HG02970 (cell line): ENCODE results near the gene SP8.
A peak's percentile ranks its signal among the peaks of the same experiment; 100 is the strongest.
"Not testable (repeated sequence)": the region's sequence is repeated elsewhere in the genome, so short reads cannot be mapped to it uniquely, and the experiment has no call there.

Experiments used
- ATAC-seq: cut with Tn5 transposase; IDR thresholded peaks from one replicate; pipeline ENCODE4 v1.9.1; 2021; ENCODE audit warnings: mild to moderate bottlenecking, moderate library complexity, moderate number of reproducible peaks; ENCODE audit not compliant: unreplicated experiment, low FRiP score

Gene SP8

GRCh38 chr7:20786779-20787659 is at the start of gene SP8:
Gene SP8, minus strand, starts transcription at chr7:20786886. Its CDS starts 88 bp downstream, at chr7:20786798.
- no peak for ATAC-seq

- peak; percentile 69 for ATAC-seq
Measured at GRCh38 chr7:20836424-20836823, 49.7 kb upstream of the SP8 start.

DNA sequence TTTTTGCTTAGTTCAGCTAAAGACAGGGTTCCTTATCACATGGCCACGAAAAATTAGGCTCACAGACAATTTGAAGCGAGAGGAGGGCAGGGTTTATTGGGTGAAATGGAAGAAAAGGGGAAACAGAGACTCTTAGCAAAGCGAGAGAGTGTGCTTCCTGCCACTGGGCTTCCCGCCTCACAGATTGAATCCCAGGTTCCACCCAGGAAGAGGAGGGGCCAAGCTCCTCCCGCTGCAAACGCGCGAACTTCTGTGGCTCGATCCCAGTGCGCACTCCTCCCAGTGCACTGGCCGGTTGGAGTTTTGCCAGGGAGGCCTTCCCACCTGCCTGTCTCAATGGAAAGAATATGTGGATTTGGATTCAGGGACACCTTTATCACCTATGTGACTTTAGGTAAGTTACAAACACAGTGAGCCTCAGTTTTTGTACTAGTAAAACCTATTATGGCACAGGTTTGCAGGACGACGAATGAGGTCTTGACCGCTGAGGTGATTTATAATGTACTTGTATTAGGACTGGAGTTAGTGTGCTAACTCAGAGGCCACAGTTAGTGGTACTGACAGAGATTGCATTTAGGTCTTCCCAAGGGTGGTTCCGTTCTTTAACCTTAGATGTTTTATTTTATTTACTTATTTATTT is 48.5 kb upstream of the SP8 start:
- no peak for ATAC-seq

- ATAC-seq: no peak
Measured at GRCh38 chr7:20834656-20835055, 48.0 kb upstream of the SP8 start.

DNA sequence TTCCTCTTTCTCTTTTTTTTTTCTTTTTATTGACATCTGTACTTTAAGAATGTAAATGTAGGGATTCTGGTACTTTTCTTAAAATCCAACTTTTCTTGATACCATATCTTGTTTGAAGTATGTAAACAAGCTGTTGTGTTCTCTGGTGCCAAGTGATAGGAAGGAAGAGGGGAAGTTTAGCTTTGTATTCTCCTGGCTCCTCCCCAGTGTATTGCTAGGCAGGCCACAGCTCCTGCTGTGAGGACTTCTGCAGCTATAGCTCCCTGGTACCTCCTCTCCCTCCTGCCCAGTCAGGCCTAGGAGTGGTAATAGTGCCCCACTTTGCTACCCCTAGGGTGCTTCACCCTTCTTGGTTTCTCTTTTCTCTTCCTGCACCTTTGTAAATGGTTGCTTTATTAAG is 45.3 kb upstream of the SP8 start:
- no peak for ATAC-seq

- ATAC-seq: no peak
Measured at GRCh38 chr7:20831451-20831850, 44.8 kb upstream of the SP8 start.

- ATAC-seq: no peak
Measured at GRCh38 chr7:20828947-20829346, 42.3 kb upstream of the SP8 start.

GRCh38 chr7:20827172-20827571 is 40.5 kb upstream of the SP8 start:
- ATAC-seq: no peak

- ATAC-seq: no peak
Measured at GRCh38 chr7:20826243-20826642, 39.6 kb upstream of the SP8 start.

DNA sequence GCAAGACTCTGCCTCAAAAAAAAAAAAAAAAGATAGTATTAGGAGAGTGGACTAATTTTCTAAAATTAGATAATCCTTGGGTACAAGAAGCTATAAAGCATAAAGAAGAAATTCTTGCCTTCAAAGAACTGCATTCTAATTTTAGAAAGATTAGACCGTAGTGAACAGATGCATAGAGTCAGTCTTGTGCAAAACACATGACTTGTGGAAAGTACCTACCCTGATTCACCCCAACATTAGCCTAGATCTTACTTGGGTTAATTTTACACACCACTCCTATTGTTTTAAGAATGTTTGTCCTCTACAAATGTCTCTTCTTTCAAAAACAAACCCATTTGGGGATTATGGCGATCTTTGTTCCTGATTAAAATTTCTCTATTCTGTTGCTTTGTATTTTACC is 38.9 kb upstream of the SP8 start:
- ATAC-seq: no peak

- not testable (repeated sequence) for ATAC-seq
Measured at GRCh38 chr7:20821390-20821789, 34.7 kb upstream of the SP8 start.

DNA sequence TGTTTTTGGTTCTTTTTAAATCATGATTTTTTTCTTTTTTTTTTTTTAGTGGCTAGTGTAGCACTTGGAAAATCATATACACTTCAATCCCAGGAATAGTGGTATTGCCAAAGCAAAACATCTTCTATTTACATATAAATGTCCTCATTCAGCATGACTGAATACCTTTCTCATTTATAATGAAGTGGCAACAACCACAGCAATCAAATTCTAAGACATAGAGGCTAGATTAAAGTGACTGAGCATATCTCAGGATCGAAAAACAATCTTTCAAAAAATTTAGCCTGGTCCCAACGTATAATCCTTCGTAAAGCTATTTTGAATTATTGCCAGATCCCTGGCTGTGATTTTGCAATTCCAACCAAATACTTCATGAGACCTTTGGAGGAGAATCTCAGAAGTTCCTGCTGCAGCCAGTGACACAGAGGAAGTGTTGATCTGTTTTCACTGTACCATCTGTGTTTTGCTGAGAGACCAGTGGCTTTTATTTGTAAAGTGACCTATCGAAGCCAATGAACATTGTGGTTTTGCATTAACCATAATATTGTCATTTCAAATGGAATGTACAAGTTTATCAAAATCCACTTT is 29.8 kb upstream of the SP8 start:
- no peak for ATAC-seq

GRCh38 chr7:20804345-20804744 is 17.7 kb upstream of the SP8 start:
- no peak for ATAC-seq

DNA sequence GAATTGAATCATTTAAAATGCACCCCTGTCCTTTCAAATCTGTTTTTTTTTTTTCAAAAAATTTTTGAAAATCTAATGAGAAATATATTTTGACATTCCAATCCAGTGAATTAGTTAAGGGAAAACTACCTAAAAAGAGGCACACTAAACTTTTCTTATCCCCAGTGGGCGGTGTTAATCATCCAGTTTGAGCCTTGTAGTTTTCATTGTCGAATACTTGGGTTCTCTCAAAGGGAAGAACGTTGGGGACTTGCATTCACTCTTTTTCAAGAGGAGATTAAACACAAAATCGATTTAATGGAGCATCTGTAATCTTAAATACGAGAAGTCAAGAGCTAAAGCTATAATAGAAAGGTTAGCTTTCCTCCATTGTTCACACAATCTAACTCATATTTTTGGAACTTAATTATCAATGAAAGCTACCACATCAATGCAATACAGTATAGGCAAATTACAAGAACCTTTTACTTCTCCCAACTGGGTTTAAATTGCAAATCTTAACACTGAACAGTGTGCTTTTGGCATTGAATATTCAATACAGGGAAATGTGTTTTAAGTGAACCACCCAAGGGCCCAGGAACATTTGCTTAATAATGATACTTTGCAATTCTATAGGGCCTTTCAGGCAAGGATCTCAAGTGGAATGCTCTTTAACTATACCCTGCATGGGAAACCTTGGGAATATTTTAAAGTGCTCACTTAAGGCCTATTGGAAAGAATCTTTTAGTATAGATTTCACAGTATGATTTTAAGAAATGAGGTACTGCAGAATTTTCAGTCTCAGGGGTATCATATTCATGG is 13.1 kb upstream of the SP8 start:
- ATAC-seq: no peak

GRCh38 chr7:20798694-20799121 is 12.0 kb upstream of the SP8 start:
- peak; percentile 2 for ATAC-seq

- peak; percentile 80 for ATAC-seq
Measured at GRCh38 chr7:20798081-20798693, 11.5 kb upstream of the SP8 start.

GRCh38 chr7:20797462-20798080 is 10.9 kb upstream of the SP8 start:
- no peak for ATAC-seq

- ATAC-seq: no peak
Measured at GRCh38 chr7:20797042-20797461, 10.4 kb upstream of the SP8 start.

DNA sequence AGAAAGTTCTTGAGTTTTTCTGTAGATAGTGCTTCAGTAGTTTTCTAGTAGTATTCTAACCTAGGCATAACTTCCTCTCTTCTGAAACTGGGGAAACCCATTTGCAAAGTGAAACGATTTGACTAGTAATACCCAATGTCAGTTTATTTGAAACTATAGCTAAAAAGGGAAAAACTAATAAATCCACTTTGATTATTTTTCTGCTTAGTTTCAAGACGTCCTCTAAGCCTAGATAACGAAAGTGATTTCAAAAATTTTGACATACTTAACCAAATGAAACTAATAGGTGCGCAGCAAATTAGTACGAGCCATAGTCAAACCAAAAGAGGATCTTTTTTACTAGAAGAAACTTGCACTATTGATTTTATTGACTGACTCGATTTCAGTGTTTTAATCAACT is 9.8 kb upstream of the SP8 start:
- ATAC-seq: no peak

DNA sequence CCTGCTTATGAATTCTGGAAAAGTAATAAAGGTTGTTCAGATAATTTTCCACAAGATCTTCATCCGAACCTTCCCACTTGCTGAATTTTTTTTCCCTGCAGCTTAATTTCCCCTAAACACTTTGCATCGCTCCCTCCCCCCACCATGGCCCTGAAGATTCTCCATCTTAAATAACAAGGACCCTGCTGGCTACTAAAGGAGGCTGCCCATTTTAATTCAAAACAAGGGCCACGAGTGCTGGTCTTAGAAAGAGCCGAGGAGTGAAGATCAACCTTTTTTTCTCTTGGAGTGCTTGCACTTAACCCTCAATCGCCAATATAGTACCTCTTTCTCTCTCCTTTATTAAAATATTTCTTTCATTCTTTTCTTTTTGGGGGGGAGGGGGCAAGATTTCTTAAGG is 9.2 kb upstream of the SP8 start:
- no peak for ATAC-seq
